ENCODE data around the gene PRDM16. TPM values are rescaled to one million over a fixed set of nuclear protein-coding genes. Genes with fewer than 3 reads are reported as not detected.

Gene PRDM16
- total RNA-seq, 1 donor from 2014 or later: 18.3 TPM

GRCh38 chr1:3482378-3482849, 413.4 kb downstream of the PRDM16 start:
- Mint-ChIP-seq H3K36me3 (ENCODE audit: low read depth) (peaks cover 1% of the 10 kb centered on the region), H3K4me3 (ENCODE audit: unreplicated experiment) (no peak overlapping the region), H3K27ac (ENCODE audit: unreplicated experiment) (peak overlapping the region; percentile 45), H3K4me1 (ENCODE audit: low read depth) (peaks cover 4% of the 10 kb centered on the region), H3K9me3 (ENCODE audit: low read depth) (no peaks in the 10 kb centered on the region), H3K27me3 (ENCODE audit: low read depth) (no peaks in the 10 kb centered on the region)
- peak; percentile 57 for TF ChIP-seq CTCF (IDR thresholded peaks at IDR 0.05)
- DNase-seq (ENCODE audit: low spot score): no peak

GRCh38 chr1:3483380-3483779, 414.4 kb downstream of the PRDM16 start:
- Mint-ChIP-seq H3K36me3 (ENCODE audit: low read depth) (peaks cover 6% of the 10 kb centered on the region), H3K4me1 (ENCODE audit: low read depth) (peaks cover 4% of the 10 kb centered on the region), H3K9me3 (ENCODE audit: low read depth) (peaks cover 6% of the 10 kb centered on the region), H3K27ac (ENCODE audit: unreplicated experiment) (no peak overlapping the region), H3K4me3 (ENCODE audit: unreplicated experiment) (no peak overlapping the region), H3K27me3 (ENCODE audit: low read depth) (no peaks in the 10 kb centered on the region)
- TF ChIP-seq CTCF (IDR thresholded peaks at IDR 0.05): no peak
- no peak for DNase-seq (ENCODE audit: low spot score)

- H3K4me1 Mint-ChIP-seq (ENCODE audit: low read depth): peaks cover 4% of the 10 kb centered on the region
- no peaks in the 10 kb centered on the region for H3K27me3 Mint-ChIP-seq (ENCODE audit: low read depth)
- peaks cover 11% of the 10 kb centered on the region for H3K9me3 Mint-ChIP-seq (ENCODE audit: low read depth)
- peak; percentile 83 for TF ChIP-seq CTCF (IDR thresholded peaks at IDR 0.05)
- H3K36me3 Mint-ChIP-seq (ENCODE audit: low read depth): peaks cover 12% of the 10 kb centered on the region
- peak overlapping the region; percentile 69 for H3K27ac Mint-ChIP-seq (ENCODE audit: unreplicated experiment)
- no peak overlapping the region for H3K4me3 Mint-ChIP-seq (ENCODE audit: unreplicated experiment)
- no peak for DNase-seq (ENCODE audit: low spot score)
Observed at GRCh38 chr1:3483801-3484444, 414.9 kb downstream of the PRDM16 start.

GRCh38 chr1:3485016-3485415, 416.0 kb downstream of the PRDM16 start:
- no peak for DNase-seq (ENCODE audit: low spot score)
- no peak overlapping the region for H3K27ac Mint-ChIP-seq (ENCODE audit: unreplicated experiment)
- no peaks in the 10 kb centered on the region for H3K27me3 Mint-ChIP-seq (ENCODE audit: low read depth)
- H3K4me1 Mint-ChIP-seq (ENCODE audit: low read depth): peaks cover 4% of the 10 kb centered on the region
- peaks cover 15% of the 10 kb centered on the region for H3K36me3 Mint-ChIP-seq (ENCODE audit: low read depth)
- H3K4me3 Mint-ChIP-seq (ENCODE audit: unreplicated experiment): no peak overlapping the region
- no peak for TF ChIP-seq CTCF (IDR thresholded peaks at IDR 0.05)
- H3K9me3 Mint-ChIP-seq (ENCODE audit: low read depth): peaks cover 13% of the 10 kb centered on the region

Small RNA genes within 50 kb of the gene (microRNA-seq; reads per million reads assigned to microRNA genes)
- gene MIR4251 (ENCODE audit: borderline number of aligned reads): not detected

Other genes starting within 250 kb of the PRDM16 start
- gene ACTRT2, start 47.7 kb upstream of the PRDM16 start, total RNA-seq: not detected in 3 replicates